ENCODE data around the gene SRC. TPM values are rescaled to one million over a fixed set of nuclear protein-coding genes. Genes with fewer than 3 reads are reported as not detected.

SRC gene
- total RNA-seq, 1 experiment from 2014 or later: 42.3 TPM

DNA sequence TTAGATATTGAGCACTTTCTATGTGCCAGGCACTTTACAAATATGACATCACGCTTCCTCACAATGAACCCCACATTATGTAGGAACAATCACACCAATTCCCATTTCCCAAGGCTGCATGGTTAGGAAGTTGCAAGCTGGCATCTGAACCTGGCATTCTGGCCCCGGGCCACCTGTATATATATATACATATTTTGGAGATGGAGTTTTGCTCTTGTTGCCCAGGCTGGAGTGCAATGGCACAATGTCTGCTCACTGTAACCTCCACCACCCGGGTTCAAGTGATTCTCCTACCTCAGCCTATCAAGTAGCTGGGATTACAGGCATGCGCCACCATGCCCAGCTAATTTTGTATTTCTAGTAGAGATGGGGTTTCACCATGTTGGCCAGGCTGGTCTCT, 30.4 kb downstream of the SRC start:
- ATAC-seq (no peak), DNase-seq (ENCODE audit: low read depth, low spot score) (no peak)
- TF ChIP-seq SRF (IDR thresholded peaks at IDR 0.05; ENCODE audit: low read depth) (no peak), CBX3 (IDR thresholded peaks at IDR 0.05; ENCODE audit: low read depth) (no peak), TCF7L2 (IDR thresholded peaks at IDR 0.05; ENCODE audit: borderline replicate concordance, extremely low read depth, insufficient read depth, insufficient read length) (no peak), SIN3A (IDR thresholded peaks at IDR 0.05; ENCODE audit: low read depth) (no peak), POLR2AphosphoS5 (IDR thresholded peaks at IDR 0.05; ENCODE audit: low read depth, low read length) (no peak), JUND (IDR thresholded peaks at IDR 0.05) (no peak)
- TF ChIP-seq, protein P1, sequence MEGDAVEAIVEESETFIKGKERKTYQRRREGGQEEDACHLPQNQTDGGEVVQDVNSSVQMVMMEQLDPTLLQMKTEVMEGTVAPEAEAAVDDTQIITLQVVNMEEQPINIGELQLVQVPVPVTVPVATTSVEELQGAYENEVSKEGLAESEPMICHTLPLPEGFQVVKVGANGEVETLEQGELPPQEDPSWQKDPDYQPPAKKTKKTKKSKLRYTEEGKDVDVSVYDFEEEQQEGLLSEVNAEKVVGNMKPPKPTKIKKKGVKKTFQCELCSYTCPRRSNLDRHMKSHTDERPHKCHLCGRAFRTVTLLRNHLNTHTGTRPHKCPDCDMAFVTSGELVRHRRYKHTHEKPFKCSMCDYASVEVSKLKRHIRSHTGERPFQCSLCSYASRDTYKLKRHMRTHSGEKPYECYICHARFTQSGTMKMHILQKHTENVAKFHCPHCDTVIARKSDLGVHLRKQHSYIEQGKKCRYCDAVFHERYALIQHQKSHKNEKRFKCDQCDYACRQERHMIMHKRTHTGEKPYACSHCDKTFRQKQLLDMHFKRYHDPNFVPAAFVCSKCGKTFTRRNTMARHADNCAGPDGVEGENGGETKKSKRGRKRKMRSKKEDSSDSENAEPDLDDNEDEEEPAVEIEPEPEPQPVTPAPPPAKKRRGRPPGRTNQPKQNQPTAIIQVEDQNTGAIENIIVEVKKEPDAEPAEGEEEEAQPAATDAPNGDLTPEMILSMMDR (IDR thresholded peaks at IDR 0.05 in 2 of 3, conservative IDR thresholded peaks at IDR 0.05 in 1 of 3; ENCODE audit: borderline replicate concordance in 1 of 3, insufficient read depth in 1 of 3, low read depth in 2 of 3, low read length in 2 of 3): no peak
- no TSS peak for BruUV-seq (replicated peaks)
- RAD21 ChIA-PET (ENCODE audit: low non-redundant PET in 1 of 2, low total read pairs in 2 of 2, uncharacterized antibody in 2 of 2, unreplicated experiment in 2 of 2): no interaction called here
- POLR2A ChIA-PET: no interaction called here
- Histone ChIP-seq H2AFZ (ENCODE audit: low read depth, low read length, poor library complexity, severe bottlenecking) (no peak overlapping the region), H3K79me2 (ENCODE audit: insufficient read depth, low read length) (peaks cover 62% of the 10 kb centered on the region), H3K9me2 (ENCODE audit: insufficient read depth) (no peaks in the 10 kb centered on the region), H3K4me1 (ENCODE audit: control insufficient read depth in 1 of 2, insufficient read depth in 2 of 2, low read length in 2 of 2) (peaks cover 14 to 44% of the 10 kb centered on the region in 2 experiments), H3K36me3 (ENCODE audit: control insufficient read depth in 1 of 2, insufficient read depth in 2 of 2, low read length in 2 of 2) (no peaks in the 10 kb centered on the region; a peak in 1 of 4 replicates), H3K9ac (ENCODE audit: low read length) (no peak overlapping the region), H3K27ac (ENCODE audit: low read depth, low read length) (no peak overlapping the region), H3K4me3 (replicated peaks in 1 of 2; ENCODE audit: low read depth in 1 of 2, low read length in 2 of 2) (no peak overlapping the region), H3K9me3 (ENCODE audit: control insufficient read depth in 1 of 2, insufficient read depth in 1 of 2, low read depth in 1 of 2, low read length in 2 of 2) (no peaks in the 10 kb centered on the region), H4K20me1 (ENCODE audit: insufficient read depth) (no peaks in the 10 kb centered on the region), H3K27me3 (ENCODE audit: insufficient read depth, low read length) (no peaks in the 10 kb centered on the region), H3K4me2 (ENCODE audit: low read length) (no peak overlapping the region)
- intact Hi-C loops (cut with micrococcal nuclease): no loop called here
- CTCF ChIA-PET: no interaction called here

- no peak overlapping the region for H3K27ac ChIP-seq (ENCODE audit: low read depth, low read length)
- no peaks in the 10 kb centered on the region for H3K9me3 ChIP-seq (ENCODE audit: control insufficient read depth in 1 of 2, insufficient read depth in 1 of 2, low read depth in 1 of 2, low read length in 2 of 2)
- intact Hi-C loops (cut with micrococcal nuclease): no loop called here
- no peaks in the 10 kb centered on the region; a peak in 1 of 4 replicates for H3K36me3 ChIP-seq (ENCODE audit: control insufficient read depth in 1 of 2, insufficient read depth in 2 of 2, low read length in 2 of 2)
- H3K4me2 ChIP-seq (ENCODE audit: low read length): 0 out of 2 replicates have a peak overlapping the region, but pooled peaks have one; percentile 4
- H2AFZ ChIP-seq (ENCODE audit: low read depth, low read length, poor library complexity, severe bottlenecking): no peak overlapping the region
- H3K4me1 ChIP-seq (ENCODE audit: control insufficient read depth in 1 of 2, insufficient read depth in 2 of 2, low read length in 2 of 2): peaks cover 14 to 44% of the 10 kb centered on the region in 2 experiments
- TF ChIP-seq, protein P2, sequence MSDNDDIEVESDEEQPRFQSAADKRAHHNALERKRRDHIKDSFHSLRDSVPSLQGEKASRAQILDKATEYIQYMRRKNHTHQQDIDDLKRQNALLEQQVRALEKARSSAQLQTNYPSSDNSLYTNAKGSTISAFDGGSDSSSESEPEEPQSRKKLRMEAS (IDR thresholded peaks at IDR 0.05): no peak
- TF ChIP-seq CEBPB (IDR thresholded peaks at IDR 0.05; ENCODE audit: low read depth): no peak
- TF ChIP-seq EZH2 (IDR thresholded peaks at IDR 0.05): no peak
- no peak for TF ChIP-seq JUND (IDR thresholded peaks at IDR 0.05)
- TF ChIP-seq, protein P1 (IDR thresholded peaks at IDR 0.05 in 2 of 3, conservative IDR thresholded peaks at IDR 0.05 in 1 of 3; ENCODE audit: borderline replicate concordance in 1 of 3, insufficient read depth in 1 of 3, low read depth in 2 of 3, low read length in 2 of 3): no peak
- H3K4me3 ChIP-seq (replicated peaks in 1 of 2; ENCODE audit: low read depth in 1 of 2, low read length in 2 of 2): no peak overlapping the region
- no peaks in the 10 kb centered on the region for H3K9me2 ChIP-seq (ENCODE audit: insufficient read depth)
- CTCF ChIA-PET: no interaction called here
- no TSS peak for BruUV-seq (replicated peaks)
- peak overlapping the region; percentile 12; the same call in 1 of the 2 replicates for H3K9ac ChIP-seq (ENCODE audit: low read length)
- H3K27me3 ChIP-seq (ENCODE audit: insufficient read depth, low read length): no peaks in the 10 kb centered on the region
- ATAC-seq: no peak
- no peak for DNase-seq (ENCODE audit: low read depth, low spot score)
- H3K79me2 ChIP-seq (ENCODE audit: insufficient read depth, low read length): peaks cover 66% of the 10 kb centered on the region
- RAD21 ChIA-PET (ENCODE audit: low non-redundant PET in 1 of 2, low total read pairs in 2 of 2, uncharacterized antibody in 2 of 2, unreplicated experiment in 2 of 2): no interaction called here
- POLR2A ChIA-PET: no interaction called here
- H4K20me1 ChIP-seq (ENCODE audit: insufficient read depth): no peaks in the 10 kb centered on the region
Observed at GRCh38 chr20:37376791-37377190, 30.9 kb downstream of the SRC start.

Data from HCT116 (cell line).